Testis (tissue), 2 donors: ENCODE data around the gene PRADC1.

Experiments
- POLR2A ChIP-seq: fragments of 450-650 bp; IDR thresholded peaks from one replicate; pipeline ENCODE4 v1.6.1; 2017; ENCODE audit warnings: antibody characterized with exemption, mild to moderate bottlenecking, moderate library complexity
- TF ChIP-seq, protein P1 (sequence below), 3 experiments: fragments of 450-650 bp in 2 of 3; fragments of 200-600 bp in 1 of 3; sonication (generic) in 1 of 3; IDR thresholded peaks; one replicate each; pipeline ENCODE4 v1.5.1; 2016 to 2019; ENCODE audit warnings: antibody characterized with exemption in 3 of 3, mild to moderate bottlenecking in 2 of 3, moderate library complexity in 1 of 3

- TF ChIP-seq, protein P1, sequence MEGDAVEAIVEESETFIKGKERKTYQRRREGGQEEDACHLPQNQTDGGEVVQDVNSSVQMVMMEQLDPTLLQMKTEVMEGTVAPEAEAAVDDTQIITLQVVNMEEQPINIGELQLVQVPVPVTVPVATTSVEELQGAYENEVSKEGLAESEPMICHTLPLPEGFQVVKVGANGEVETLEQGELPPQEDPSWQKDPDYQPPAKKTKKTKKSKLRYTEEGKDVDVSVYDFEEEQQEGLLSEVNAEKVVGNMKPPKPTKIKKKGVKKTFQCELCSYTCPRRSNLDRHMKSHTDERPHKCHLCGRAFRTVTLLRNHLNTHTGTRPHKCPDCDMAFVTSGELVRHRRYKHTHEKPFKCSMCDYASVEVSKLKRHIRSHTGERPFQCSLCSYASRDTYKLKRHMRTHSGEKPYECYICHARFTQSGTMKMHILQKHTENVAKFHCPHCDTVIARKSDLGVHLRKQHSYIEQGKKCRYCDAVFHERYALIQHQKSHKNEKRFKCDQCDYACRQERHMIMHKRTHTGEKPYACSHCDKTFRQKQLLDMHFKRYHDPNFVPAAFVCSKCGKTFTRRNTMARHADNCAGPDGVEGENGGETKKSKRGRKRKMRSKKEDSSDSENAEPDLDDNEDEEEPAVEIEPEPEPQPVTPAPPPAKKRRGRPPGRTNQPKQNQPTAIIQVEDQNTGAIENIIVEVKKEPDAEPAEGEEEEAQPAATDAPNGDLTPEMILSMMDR (IDR thresholded peaks at IDR 0.05): no peak
- no peak for TF ChIP-seq POLR2A
Measured at GRCh38 chr2:73225513-73226360, 7.3 kb downstream of the PRADC1 start.
